NCI-H1092 treated with DMSO at 0.1 percent for 48 hours (cell line): ENCODE data around the gene TMEM116.
"Not testable (repeated sequence)": the region's sequence is repeated elsewhere in the genome, so short reads cannot be mapped to it uniquely, and the experiment has no call there.

Source experiments
- DNase-seq: peaks from one replicate; lab custom pipeline; 2025; lab: John Stamatoyannopoulos, UW

The TMEM116 gene

GRCh38 chr12:112009596-112009995 is 3.4 kb downstream of the TMEM116 start:
- not testable (repeated sequence) for DNase-seq

- DNase-seq, result no peak
Measured at GRCh38 chr12:112008918-112009317, 4.0 kb downstream of the TMEM116 start.

- no peak for DNase-seq
Measured at GRCh38 chr12:112007945-112008344, 5.0 kb downstream of the TMEM116 start.

- no peak for DNase-seq
Measured at GRCh38 chr12:112005419-112006395, 7.3 kb downstream of the TMEM116 start.

- DNase-seq, result no peak
Measured at GRCh38 chr12:112004041-112004440, 8.9 kb downstream of the TMEM116 start.

- DNase-seq, result no peak
Measured at GRCh38 chr12:112001576-112001975, 11.4 kb downstream of the TMEM116 start.

- no peak for DNase-seq
Measured at GRCh38 chr12:112000820-112001219, 12.1 kb downstream of the TMEM116 start.

GRCh38 chr12:111999129-111999528 is 13.8 kb downstream of the TMEM116 start:
- DNase-seq, result not testable (repeated sequence)

- DNase-seq, result no peak
Measured at GRCh38 chr12:111998015-111998414, 14.9 kb downstream of the TMEM116 start.

GRCh38 chr12:111997300-111997699 is 15.7 kb downstream of the TMEM116 start:
- DNase-seq, result no peak

GRCh38 chr12:111995782-111996480 is 17.0 kb downstream of the TMEM116 start:
- DNase-seq, result no peak

- DNase-seq, result not testable (repeated sequence)
Measured at GRCh38 chr12:111994211-111995111, 18.5 kb downstream of the TMEM116 start.

- DNase-seq, result no peak
Measured at GRCh38 chr12:111993292-111994150, 19.4 kb downstream of the TMEM116 start.

- DNase-seq, result no peak
Measured at GRCh38 chr12:111992464-111992863, 20.5 kb downstream of the TMEM116 start.

GRCh38 chr12:111991946-111992345 is 21.0 kb downstream of the TMEM116 start:
- DNase-seq, result no peak

- no peak for DNase-seq
Measured at GRCh38 chr12:111991535-111991934, 21.4 kb downstream of the TMEM116 start.

- DNase-seq, result no peak
Measured at GRCh38 chr12:111984820-111985219, 28.1 kb downstream of the TMEM116 start.

- DNase-seq, result no peak
Measured at GRCh38 chr12:111981987-111982386, 31.0 kb downstream of the TMEM116 start.

- no peak for DNase-seq
Measured at GRCh38 chr12:111980598-111980997, 32.4 kb downstream of the TMEM116 start.

- DNase-seq, result no peak
Measured at GRCh38 chr12:111978545-111978944, 34.4 kb downstream of the TMEM116 start.

- DNase-seq, result no peak
Measured at GRCh38 chr12:111976860-111977259, 36.1 kb downstream of the TMEM116 start.
